ENCODE measurements around the gene PDE8B.

- TF ChIP-seq CREB1 (CRISPR knock-in tag; IDR thresholded peaks at IDR 0.05; ENCODE audit: low read depth) (no peak), POLR2AphosphoS5 (IDR thresholded peaks at IDR 0.05; ENCODE audit: low read depth) (no peak)
- TF ChIP-seq, protein P1, sequence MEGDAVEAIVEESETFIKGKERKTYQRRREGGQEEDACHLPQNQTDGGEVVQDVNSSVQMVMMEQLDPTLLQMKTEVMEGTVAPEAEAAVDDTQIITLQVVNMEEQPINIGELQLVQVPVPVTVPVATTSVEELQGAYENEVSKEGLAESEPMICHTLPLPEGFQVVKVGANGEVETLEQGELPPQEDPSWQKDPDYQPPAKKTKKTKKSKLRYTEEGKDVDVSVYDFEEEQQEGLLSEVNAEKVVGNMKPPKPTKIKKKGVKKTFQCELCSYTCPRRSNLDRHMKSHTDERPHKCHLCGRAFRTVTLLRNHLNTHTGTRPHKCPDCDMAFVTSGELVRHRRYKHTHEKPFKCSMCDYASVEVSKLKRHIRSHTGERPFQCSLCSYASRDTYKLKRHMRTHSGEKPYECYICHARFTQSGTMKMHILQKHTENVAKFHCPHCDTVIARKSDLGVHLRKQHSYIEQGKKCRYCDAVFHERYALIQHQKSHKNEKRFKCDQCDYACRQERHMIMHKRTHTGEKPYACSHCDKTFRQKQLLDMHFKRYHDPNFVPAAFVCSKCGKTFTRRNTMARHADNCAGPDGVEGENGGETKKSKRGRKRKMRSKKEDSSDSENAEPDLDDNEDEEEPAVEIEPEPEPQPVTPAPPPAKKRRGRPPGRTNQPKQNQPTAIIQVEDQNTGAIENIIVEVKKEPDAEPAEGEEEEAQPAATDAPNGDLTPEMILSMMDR (conservative IDR thresholded peaks at IDR 0.05; ENCODE audit: low read depth in 2 of 2) = no peak
Measured at GRCh38 chr5:77454123-77454522, 243.6 kb downstream of the PDE8B start.

Measured in GM23338 (cell line).